Omental fat pad (tissue), 4 donors: ENCODE results near the gene AKAP7. TPM values are rescaled to one million over a fixed set of nuclear protein-coding genes. Genes with fewer than 3 reads are reported as not detected.

Experiments
- ATAC-seq: fragments of 150-250 bp; one replicate; pipeline ENCODE4 v1.9.1; 2016; ENCODE audit warnings: mild to moderate bottlenecking, moderate library complexity; ENCODE audit not compliant: low FRiP score
- DNase-seq: peaks from one replicate; pipeline ENCODE4 v3.0.0-alpha.2; 2019; ENCODE audit warnings: low spot score
- CTCF ChIP-seq, 3 donors: fragments of 450-650 bp; IDR thresholded peaks; one replicate each; pipeline ENCODE4 v1.5.1; 2016 to 2017; ENCODE audit warnings: antibody characterized with exemption in 3 of 3, mild to moderate bottlenecking in 3 of 3, moderate library complexity in 2 of 3
- total RNA-seq, 4 donors: library from RNA; depleted of rRNA; stranded (reverse); fragments of >200 nt; gene quantifications; one replicate each; pipeline ENCODE4 v1.1.0, GENCODE V29; 2016

The AKAP7 gene
- total RNA-seq, 4 donors from 2014 or later: 8.1 to 16.6 (median 10.7) TPM

GRCh38 chr6:131212024-131212423 is 76.8 kb downstream of the AKAP7 start:
- TF ChIP-seq CTCF (IDR thresholded peaks at IDR 0.05): no peak
- ATAC-seq (no peak), DNase-seq (no peak)

GRCh38 chr6:131212913-131213312 is 77.6 kb downstream of the AKAP7 start:
- ATAC-seq: no peak
- TF ChIP-seq CTCF (IDR thresholded peaks at IDR 0.05): no peak
- no peak for DNase-seq

GRCh38 chr6:131213501-131213990 is 78.3 kb downstream of the AKAP7 start:
- DNase-seq (no peak), ATAC-seq (no peak)
- TF ChIP-seq CTCF (IDR thresholded peaks at IDR 0.05): no peak

GRCh38 chr6:131215219-131215618 is 80.0 kb downstream of the AKAP7 start:
- ATAC-seq: no peak
- no peak for TF ChIP-seq CTCF (IDR thresholded peaks at IDR 0.05)
- DNase-seq: no peak

GRCh38 chr6:131216246-131216645 is 81.0 kb downstream of the AKAP7 start:
- ATAC-seq: no peak
- no peak for DNase-seq
- TF ChIP-seq CTCF (IDR thresholded peaks at IDR 0.05): no peak

GRCh38 chr6:131222773-131223172 is 87.5 kb downstream of the AKAP7 start:
- DNase-seq (no peak), ATAC-seq (no peak)
- TF ChIP-seq CTCF (IDR thresholded peaks at IDR 0.05): no peak

GRCh38 chr6:131223416-131223815 is 88.1 kb downstream of the AKAP7 start:
- no peak for TF ChIP-seq CTCF (IDR thresholded peaks at IDR 0.05)
- ATAC-seq (no peak), DNase-seq (no peak)
